Kidney (tissue), 14 donors: ENCODE data around the gene NREP. TPM values are rescaled to one million over a fixed set of nuclear protein-coding genes. Genes with fewer than 3 reads are reported as not detected.

Experiments
- DNase-seq, 5 donors: peaks; one replicate each; pipeline ENCODE4 v3.0.0-alpha.2; 2013 to 2020
- FAIRE-seq: peaks from 2 replicates; lab custom pipeline; 2012; peaks lifted over from hg19 to GRCh38; lab: Jason Lieb, UNC
- H3K27ac ChIP-seq, 2 donors: one replicate each; pipeline ENCODE4 v1.7.0; 2013; ENCODE audit warnings: low read depth in 2 of 2, low read length in 2 of 2, inconsistent platforms in 1 of 2
- H3K27me3 ChIP-seq: one replicate; pipeline ENCODE4 v1.7.1; 2013; ENCODE audit warnings: low read length, inconsistent platforms; ENCODE audit not compliant: control insufficient read depth, insufficient read depth
- H3K36me3 ChIP-seq, 3 donors: one replicate each; pipeline versions ENCODE4 v1.7.0 to v1.7.1; 2013; ENCODE audit warnings: low read length in 3 of 3, control low read depth in 1 of 3, inconsistent platforms in 1 of 3; ENCODE audit not compliant: insufficient read depth in 3 of 3, control insufficient read depth in 2 of 3
- H3K4me1 ChIP-seq, 3 donors: one replicate each; pipeline versions ENCODE4 v1.7.0 to v1.7.1; 2013; ENCODE audit warnings: low read length in 3 of 3, inconsistent platforms in 1 of 3, low read depth in 1 of 3; ENCODE audit not compliant: control insufficient read depth in 2 of 3, insufficient read depth in 2 of 3
- H3K4me3 ChIP-seq, 3 donors: one replicate each; pipeline versions ENCODE4 v1.7.0 to v1.8.1; 2013; ENCODE audit warnings: low read length in 3 of 3, control low read depth in 1 of 3, inconsistent platforms in 1 of 3
- H3K9ac ChIP-seq, 3 donors: one replicate each; pipeline versions ENCODE4 v1.7.0 to v1.7.1; 2013; ENCODE audit warnings: low read length in 3 of 3, control low read depth in 1 of 3, inconsistent platforms in 1 of 3
- H3K9me3 ChIP-seq, 3 donors: one replicate each; pipeline versions ENCODE4 v1.7.0 to v1.7.1; 2013; ENCODE audit warnings: low read length in 3 of 3, control low read depth in 1 of 3, inconsistent platforms in 1 of 3; ENCODE audit not compliant: control insufficient read depth in 2 of 3, insufficient read depth in 1 of 3
- CTCF ChIP-seq: IDR thresholded peaks from 3 replicates; pipeline ENCODE4 v1.5.1; 2012; ENCODE audit warnings: mild to moderate bottlenecking, moderate library complexity, borderline replicate concordance; ENCODE audit not compliant: insufficient read depth; ENCODE audit errors: extremely low read depth
- intact Hi-C: fragments of 100-400 bp; cut with DNase I; formaldehyde crosslinking; loops from one replicate; pipeline ENCODE4 v1.11.1; 2022
- polyA plus RNA-seq: library from polyadenylated mRNA; stranded (reverse); fragments of 350-450 nt; fragmentation: Illumina TruSeq; extraction: RNeasy Lipid Tissue Mini Kit (QIAGEN cat#74804); gene quantifications from one replicate; pipeline ENCODE4 v1.2.3, GENCODE V29; 2014; ENCODE audit warnings: low read depth, low replicate concordance; ENCODE audit not compliant: insufficient read depth
- total RNA-seq: library from RNA; stranded (reverse); fragmentation: NEBNext Ultra II Directional; extraction: Animal tissue kit (Norgen Biotek cat#: 25700); gene quantifications from one replicate; pipeline ENCODE4 v1.2.1, GENCODE V29; 2021
- donor health status: control.
- donor health status: control.
- donor health status: control.
- donor health status: control.
- donor health status: control.
- donor health status: DM: yes; HTN: yes; CAD: no.
- donor health status: Normal renal cell carcinoma (clear cell type).

The NREP gene
- total and polyA plus RNA-seq, 2 donors from 2014 or later = 20.9 to 37.0 TPM

DNA sequence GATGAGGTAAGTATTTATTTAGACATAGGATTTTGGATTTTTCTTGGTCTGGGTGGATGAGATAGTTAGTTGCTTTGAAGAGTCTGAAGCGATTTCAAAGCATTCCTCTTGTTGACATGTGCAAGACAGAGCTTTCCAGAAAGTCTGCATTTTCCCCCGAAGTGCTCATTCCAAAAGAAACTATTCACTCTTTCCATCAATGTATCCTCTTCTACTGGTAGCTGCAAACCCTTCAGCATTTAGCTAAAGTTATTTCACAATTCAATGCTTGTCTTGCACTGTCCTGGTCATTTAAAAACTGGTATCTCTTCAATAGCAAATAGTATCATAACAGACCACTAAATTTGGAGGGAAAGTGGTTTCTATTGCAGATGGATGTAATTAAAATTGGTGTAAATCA, 13.0 kb downstream of the NREP start:
- Histone ChIP-seq H3K9ac (no peak overlapping the region), H3K4me3 (no peak overlapping the region), H3K9me3 (no peaks in the 10 kb centered on the region), H3K27ac (no peak overlapping the region), H3K27me3 (no peaks in the 10 kb centered on the region), H3K36me3 (no peaks in the 10 kb centered on the region), H3K4me1 (peaks cover 8 to 35% (median 16%) of the 10 kb centered on the region in 3 donors)
- FAIRE-seq (no peak), DNase-seq (no peak)
- intact Hi-C loops = no loop called here
- TF ChIP-seq CTCF = no peak

GRCh38 chr5:111743512-111743911, 13.5 kb downstream of the NREP start:
- peaks cover 8 to 39% (median 17%) of the 10 kb centered on the region in 3 donors for H3K4me1 ChIP-seq
- intact Hi-C loops = no loop called here
- DNase-seq (no peak), FAIRE-seq (no peak)
- no peak overlapping the region for H3K9ac ChIP-seq
- no peaks in the 10 kb centered on the region for H3K27me3 ChIP-seq
- H3K36me3 ChIP-seq = no peaks in the 10 kb centered on the region
- peak overlapping the region in 1 of 2 donors; percentile 29 for H3K27ac ChIP-seq
- H3K9me3 ChIP-seq = no peaks in the 10 kb centered on the region
- no peak overlapping the region for H3K4me3 ChIP-seq
- no peak for TF ChIP-seq CTCF

DNA sequence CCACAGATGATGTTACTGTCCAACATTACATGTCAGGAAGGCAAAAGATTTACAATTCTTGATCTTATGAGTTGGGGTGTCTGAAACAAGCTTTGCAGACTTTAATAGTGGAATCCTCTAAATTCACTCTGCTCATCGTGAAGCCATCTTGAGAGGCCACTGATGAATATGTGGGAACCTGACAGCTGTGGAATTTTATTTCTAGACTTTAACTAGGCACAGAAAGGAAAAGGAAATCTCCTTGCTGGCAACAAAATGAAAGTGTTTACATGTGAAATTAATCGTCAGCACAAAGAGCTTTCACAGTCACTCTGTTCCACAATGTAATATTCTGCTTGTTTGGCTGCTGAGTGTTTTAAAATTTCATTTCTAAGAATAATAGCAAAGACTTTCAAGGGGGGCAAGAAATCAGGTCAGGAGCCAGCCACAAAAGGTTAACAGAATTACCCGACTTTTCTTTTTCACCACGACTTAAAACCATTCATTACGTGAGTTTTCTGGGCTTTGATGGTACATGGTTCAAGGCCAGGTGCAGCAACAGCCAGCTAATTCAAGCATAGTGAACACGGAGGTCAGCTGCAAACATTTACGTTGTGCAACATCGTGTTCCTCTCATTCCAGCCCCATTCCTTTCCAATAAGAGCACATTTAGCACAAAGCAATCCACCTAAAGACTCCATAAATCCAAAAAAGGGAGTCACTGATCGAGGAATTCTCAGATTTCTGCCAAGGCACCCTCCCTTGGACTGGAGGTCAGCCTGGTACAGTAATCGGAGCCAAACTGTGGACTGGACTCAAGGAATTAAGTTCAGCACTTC, 14.6 kb downstream of the NREP start:
- peak overlapping the region in 2 of 3 donors; percentile 47 to 57 for H3K4me3 ChIP-seq
- FAIRE-seq = peak; percentile 19
- H3K27ac ChIP-seq = peak overlapping the region; percentile 52 to 56
- H3K36me3 ChIP-seq = no peaks in the 10 kb centered on the region
- no peaks in the 10 kb centered on the region for H3K27me3 ChIP-seq
- no peak for TF ChIP-seq CTCF
- peaks cover 10 to 43% (median 19%) of the 10 kb centered on the region in 3 donors for H3K4me1 ChIP-seq
- H3K9ac ChIP-seq = peak overlapping the region in 1 of 3 donors; percentile 43
- H3K9me3 ChIP-seq = no peaks in the 10 kb centered on the region
- DNase-seq = peak in 4 of 5 donors; percentile 76 to 94 (median 87)
- intact Hi-C loops = no loop called here
